ENCODE measurements around the gene LDLRAD2. TPM values are rescaled to one million over a fixed set of nuclear protein-coding genes. Genes with fewer than 3 reads are reported as not detected.

Gene LDLRAD2
- total and polyA plus RNA-seq, 2 donors (not counting 1 experiment from before 2014, with no cell fraction given), result not detected

- Histone ChIP-seq H2AFZ (ENCODE audit: low read length) (no peak overlapping the region), H3K4me2 (ENCODE audit: extremely low read depth, insufficient read depth, low read length) (no peak overlapping the region), H3K36me3 (ENCODE audit: control insufficient read depth, insufficient read depth, low read length) (peaks cover 47% of the 10 kb centered on the region), H3K4me1 (ENCODE audit: control insufficient read depth, extremely low read depth, insufficient read depth, low read length) (peaks cover 11% of the 10 kb centered on the region), H3K27ac (ENCODE audit: insufficient read depth, low read length) (no peak overlapping the region), H3K79me2 (ENCODE audit: control insufficient read depth, insufficient read depth, low read length) (no peaks in the 10 kb centered on the region), H3K9ac (ENCODE audit: insufficient read depth, low read length) (no peak overlapping the region), H4K20me1 (ENCODE audit: control insufficient read depth, extremely low read depth, insufficient read depth, low read length) (no peaks in the 10 kb centered on the region), H3K27me3 (ENCODE audit: control insufficient read depth, insufficient read depth, low read length) (no peaks in the 10 kb centered on the region), H3K9me3 (ENCODE audit: control insufficient read depth, insufficient read depth, low read depth, low read length) (no peaks in the 10 kb centered on the region), H3K4me3 (replicated peaks in 1 of 4; ENCODE audit: control extremely low read depth in 1 of 4, insufficient read depth in 1 of 4, low read depth in 3 of 4, low read length in 4 of 4) (no peak overlapping the region)
- TF ChIP-seq CTCF (conservative IDR thresholded peaks at IDR 0.05 in 1 of 2, IDR thresholded peaks at IDR 0.05 in 1 of 2; ENCODE audit: low read depth in 1 of 2, low read length in 2 of 2) (no peak), EZH2 (IDR thresholded peaks at IDR 0.05; ENCODE audit: low read length, missing control alignments) (no peak)
- peak in 1 of 2 donors; percentile 16 for DNase-seq (ENCODE audit: low read depth in 2 of 2)
Measured at GRCh38 chr1:21871943-21872342, 59.9 kb downstream of the LDLRAD2 start.

- Histone ChIP-seq H3K4me1 (ENCODE audit: control insufficient read depth, extremely low read depth, insufficient read depth, low read length) (peaks cover 11% of the 10 kb centered on the region), H3K4me3 (replicated peaks in 1 of 4; ENCODE audit: control extremely low read depth in 1 of 4, insufficient read depth in 1 of 4, low read depth in 3 of 4, low read length in 4 of 4) (no peak overlapping the region), H3K4me2 (ENCODE audit: extremely low read depth, insufficient read depth, low read length) (no peak overlapping the region), H3K79me2 (ENCODE audit: control insufficient read depth, insufficient read depth, low read length) (no peaks in the 10 kb centered on the region), H3K9me3 (ENCODE audit: control insufficient read depth, insufficient read depth, low read depth, low read length) (no peaks in the 10 kb centered on the region), H2AFZ (ENCODE audit: low read length) (no peak overlapping the region), H3K27me3 (ENCODE audit: control insufficient read depth, insufficient read depth, low read length) (no peaks in the 10 kb centered on the region), H3K27ac (ENCODE audit: insufficient read depth, low read length) (no peak overlapping the region), H4K20me1 (ENCODE audit: control insufficient read depth, extremely low read depth, insufficient read depth, low read length) (no peaks in the 10 kb centered on the region), H3K36me3 (ENCODE audit: control insufficient read depth, insufficient read depth, low read length) (peaks cover 47% of the 10 kb centered on the region), H3K9ac (ENCODE audit: insufficient read depth, low read length) (no peak overlapping the region)
- TF ChIP-seq CTCF (conservative IDR thresholded peaks at IDR 0.05 in 1 of 2, IDR thresholded peaks at IDR 0.05 in 1 of 2; ENCODE audit: low read depth in 1 of 2, low read length in 2 of 2) (no peak), EZH2 (IDR thresholded peaks at IDR 0.05; ENCODE audit: low read length, missing control alignments) (no peak)
- DNase-seq (ENCODE audit: low read depth in 2 of 2), result no peak
Measured at GRCh38 chr1:21872445-21873079, 60.5 kb downstream of the LDLRAD2 start.

DNA sequence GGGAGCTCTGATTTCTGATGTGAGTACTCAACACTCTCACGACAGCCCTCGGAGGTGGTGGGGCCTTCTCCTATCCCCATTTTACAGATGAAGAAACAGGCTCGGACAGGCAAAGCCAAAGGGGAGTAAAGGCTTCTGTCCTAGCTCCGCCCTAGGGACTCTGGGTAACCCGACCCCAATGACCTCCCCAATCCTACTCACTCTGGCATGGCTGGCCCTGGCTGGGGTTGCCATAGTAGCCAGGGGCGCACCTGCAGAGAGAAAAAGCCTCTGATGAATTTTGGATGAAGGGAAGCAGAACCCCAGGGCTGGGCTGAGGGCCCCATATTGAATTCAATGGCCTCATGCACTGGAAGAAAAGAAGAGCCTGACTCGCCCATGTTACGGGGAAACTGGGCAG is 61.1 kb downstream of the LDLRAD2 start:
- Histone ChIP-seq H3K4me2 (ENCODE audit: extremely low read depth, insufficient read depth, low read length) (no peak overlapping the region), H3K79me2 (ENCODE audit: control insufficient read depth, insufficient read depth, low read length) (no peaks in the 10 kb centered on the region), H4K20me1 (ENCODE audit: control insufficient read depth, extremely low read depth, insufficient read depth, low read length) (no peaks in the 10 kb centered on the region), H3K9me3 (ENCODE audit: control insufficient read depth, insufficient read depth, low read depth, low read length) (no peaks in the 10 kb centered on the region), H3K9ac (ENCODE audit: insufficient read depth, low read length) (no peak overlapping the region), H3K4me1 (ENCODE audit: control insufficient read depth, extremely low read depth, insufficient read depth, low read length) (peaks cover 11% of the 10 kb centered on the region), H3K4me3 (replicated peaks in 1 of 4; ENCODE audit: control extremely low read depth in 1 of 4, insufficient read depth in 1 of 4, low read depth in 3 of 4, low read length in 4 of 4) (no peak overlapping the region), H3K27me3 (ENCODE audit: control insufficient read depth, insufficient read depth, low read length) (no peaks in the 10 kb centered on the region), H3K27ac (ENCODE audit: insufficient read depth, low read length) (no peak overlapping the region), H3K36me3 (ENCODE audit: control insufficient read depth, insufficient read depth, low read length) (peaks cover 50% of the 10 kb centered on the region), H2AFZ (ENCODE audit: low read length) (no peak overlapping the region)
- TF ChIP-seq EZH2 (IDR thresholded peaks at IDR 0.05; ENCODE audit: low read length, missing control alignments) (no peak), CTCF (conservative IDR thresholded peaks at IDR 0.05 in 1 of 2, IDR thresholded peaks at IDR 0.05 in 1 of 2; ENCODE audit: low read depth in 1 of 2, low read length in 2 of 2) (no peak)
- no peak for DNase-seq (ENCODE audit: low read depth in 2 of 2)

Data from fibroblast of lung (primary cell).